Putamen (tissue), 1 donor: ENCODE results near the gene TPD52L1.
"Not testable (repeated sequence)": the region's sequence is repeated elsewhere in the genome, so short reads cannot be mapped to it uniquely, and the experiment has no call there.

Source experiments
- DNase-seq: peaks from one replicate; pipeline ENCODE4 v3.0.0-alpha.2; 2016; ENCODE audit warnings: low spot score

TPD52L1 gene, protein sequence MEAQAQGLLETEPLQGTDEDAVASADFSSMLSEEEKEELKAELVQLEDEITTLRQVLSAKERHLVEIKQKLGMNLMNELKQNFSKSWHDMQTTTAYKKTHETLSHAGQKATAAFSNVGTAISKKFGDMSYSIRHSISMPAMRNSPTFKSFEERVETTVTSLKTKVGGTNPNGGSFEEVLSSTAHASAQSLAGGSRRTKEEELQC

GRCh38 chr6:125153391-125154117 is at the start of gene TPD52L1:
TPD52L1 (plus strand) TSS chr6:125153773; CDS start chr6:125153952, 179 bp downstream.
- DNase-seq, result peak; percentile 76

GRCh38 chr6:125104425-125104824 is 49.1 kb upstream of the TPD52L1 start:
- peak; percentile 55 for DNase-seq

- no peak for DNase-seq
Measured at GRCh38 chr6:125107048-125107447, 46.5 kb upstream of the TPD52L1 start.

DNA sequence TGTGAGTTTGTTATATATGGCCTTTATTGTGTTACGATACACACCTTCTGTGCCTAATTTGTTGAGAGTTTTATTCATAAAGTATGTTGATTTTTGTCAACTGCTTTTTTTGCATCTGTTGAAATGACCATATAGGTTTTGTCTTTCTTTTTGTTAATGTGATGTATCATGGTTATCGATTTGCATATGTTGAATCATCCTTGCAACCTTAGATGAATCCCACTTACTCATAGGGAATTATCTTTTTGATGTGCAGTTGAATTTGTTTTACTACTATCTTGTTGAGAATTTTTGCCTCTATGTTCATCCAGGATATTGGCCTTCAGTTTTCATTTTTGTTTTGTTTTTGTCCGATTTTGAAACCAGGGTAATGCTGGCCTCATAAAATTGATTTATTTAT is 45.7 kb upstream of the TPD52L1 start:
- no peak for DNase-seq

GRCh38 chr6:125110056-125110455 is 43.5 kb upstream of the TPD52L1 start:
- no peak for DNase-seq

DNA sequence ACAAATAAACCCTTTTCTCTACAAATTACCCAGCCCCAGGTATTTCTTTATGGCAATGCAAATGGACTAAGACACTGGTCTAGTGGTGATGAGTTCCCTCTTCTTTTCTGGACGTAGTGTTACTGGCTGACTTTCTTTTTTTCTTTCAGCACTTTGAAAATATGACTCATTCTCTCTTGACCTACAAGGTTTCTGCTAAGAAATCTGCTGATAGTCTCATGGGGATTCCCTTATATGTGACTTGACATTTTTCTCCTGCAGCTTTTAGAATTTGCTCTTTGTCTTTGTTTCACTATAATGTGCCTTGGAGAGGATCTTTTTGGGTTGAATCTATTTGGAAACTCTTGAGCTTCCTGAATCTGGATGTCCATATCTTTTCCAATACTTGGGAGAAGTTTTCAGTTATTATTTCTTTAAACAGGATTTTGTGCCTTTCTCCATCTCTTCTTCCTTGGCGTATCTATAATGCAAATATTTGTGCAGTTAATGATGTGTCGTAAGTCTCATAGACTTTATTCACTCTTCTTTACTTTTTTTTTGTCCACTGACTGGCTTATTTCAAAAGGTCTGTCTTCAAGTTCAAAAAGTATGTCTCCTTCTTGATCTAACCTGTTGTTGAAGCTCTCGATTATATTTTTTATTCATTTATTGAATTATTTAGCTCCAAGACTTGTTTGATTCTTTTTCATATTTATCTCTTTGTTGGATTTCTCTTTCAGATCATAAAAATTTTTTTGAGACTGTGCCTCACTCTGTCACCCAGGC is 42.2 kb upstream of the TPD52L1 start:
- no peak for DNase-seq

DNA sequence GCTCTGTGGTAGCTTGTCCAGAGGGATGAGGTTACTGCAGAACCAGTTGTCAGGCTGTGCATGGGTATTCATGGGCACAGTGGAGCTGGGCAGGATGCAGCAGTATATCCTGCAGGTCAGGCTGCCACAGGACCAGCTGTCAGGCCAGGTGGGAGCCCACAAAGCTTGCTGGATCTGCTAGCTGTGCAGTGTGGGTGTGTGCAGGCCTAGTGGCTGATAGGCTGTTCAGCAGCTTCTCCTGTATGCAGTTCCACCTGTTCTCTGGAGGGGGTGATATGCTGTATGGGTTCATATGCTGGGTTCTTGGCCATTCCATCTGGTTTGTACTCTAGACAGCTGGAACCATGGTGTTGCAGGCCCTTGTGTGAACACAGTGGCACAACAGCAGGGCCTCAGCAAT is 40.6 kb upstream of the TPD52L1 start:
- DNase-seq, result no peak

- peak; percentile 63 for DNase-seq
Measured at GRCh38 chr6:125114248-125114858, 39.2 kb upstream of the TPD52L1 start.

- peak; percentile 56 for DNase-seq
Measured at GRCh38 chr6:125116170-125116569, 37.4 kb upstream of the TPD52L1 start.

DNA sequence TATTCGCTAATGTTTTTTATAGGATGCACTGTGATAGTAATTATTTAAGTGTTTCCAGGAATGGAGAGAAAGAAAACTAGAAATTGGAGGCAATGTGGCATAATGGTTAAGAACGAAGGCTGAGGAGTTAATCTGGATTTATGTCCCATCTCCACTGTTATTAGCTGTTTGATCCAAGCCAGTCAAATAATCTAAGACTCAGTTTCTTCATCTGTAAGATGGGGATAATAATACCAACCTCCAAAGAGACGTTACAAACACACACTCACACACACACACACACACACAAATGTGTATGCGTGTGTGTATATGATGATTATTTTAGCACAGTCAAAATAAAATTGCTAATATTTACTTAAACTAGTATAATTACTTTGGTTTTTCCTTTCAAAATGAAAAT is 36.9 kb upstream of the TPD52L1 start:
- no peak for DNase-seq

- peak; percentile 66 for DNase-seq
Measured at GRCh38 chr6:125117818-125118217, 35.8 kb upstream of the TPD52L1 start.

DNA sequence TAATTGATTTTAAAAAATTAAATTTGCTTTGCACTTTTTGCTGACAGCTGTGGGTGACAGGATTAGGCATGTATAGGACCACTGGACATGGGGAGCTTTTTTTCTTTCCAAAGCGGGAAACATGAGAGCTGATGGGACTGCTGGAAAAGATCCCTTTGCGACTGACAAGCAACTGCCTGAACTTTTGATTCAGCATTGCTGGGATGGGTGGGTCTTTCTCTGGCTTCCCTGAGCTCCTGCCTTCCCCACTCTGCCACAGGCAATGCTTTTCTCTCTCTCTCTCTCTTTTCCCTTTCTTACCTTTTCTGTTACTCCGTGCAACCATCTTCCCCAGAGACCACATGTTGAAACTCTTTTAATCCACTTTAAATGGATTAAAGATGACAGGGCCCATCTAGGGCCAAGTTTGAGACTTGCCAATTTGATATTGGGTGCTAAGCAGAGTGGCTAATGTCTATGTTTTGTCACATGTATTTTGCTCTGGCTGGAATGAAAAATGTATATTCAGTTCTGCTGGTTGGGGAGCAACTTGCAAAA is 33.5 kb upstream of the TPD52L1 start:
- DNase-seq, result no peak

- no peak for DNase-seq
Measured at GRCh38 chr6:125121894-125122293, 31.7 kb upstream of the TPD52L1 start.

DNA sequence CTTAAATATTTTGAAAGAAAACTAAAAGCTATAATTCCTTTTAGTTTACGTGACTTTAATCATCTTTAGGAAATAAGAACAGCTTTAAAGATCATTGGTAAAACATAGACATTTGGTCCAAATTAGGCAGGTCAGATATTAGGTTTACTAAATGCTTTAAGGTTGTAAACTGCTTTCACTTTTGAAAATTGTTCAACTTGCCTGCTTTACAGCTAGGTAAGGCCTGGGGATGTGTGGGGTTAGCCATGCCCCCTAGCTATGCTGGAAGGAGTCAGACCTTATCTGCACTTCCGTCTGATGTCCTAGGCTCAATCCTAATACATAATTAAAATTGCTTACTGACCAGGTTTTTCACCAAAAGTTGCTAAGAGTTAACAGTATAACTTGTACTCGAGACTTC is 30.5 kb upstream of the TPD52L1 start:
- DNase-seq, result no peak

GRCh38 chr6:125123468-125124048 is 30.0 kb upstream of the TPD52L1 start:
- DNase-seq, result no peak

DNA sequence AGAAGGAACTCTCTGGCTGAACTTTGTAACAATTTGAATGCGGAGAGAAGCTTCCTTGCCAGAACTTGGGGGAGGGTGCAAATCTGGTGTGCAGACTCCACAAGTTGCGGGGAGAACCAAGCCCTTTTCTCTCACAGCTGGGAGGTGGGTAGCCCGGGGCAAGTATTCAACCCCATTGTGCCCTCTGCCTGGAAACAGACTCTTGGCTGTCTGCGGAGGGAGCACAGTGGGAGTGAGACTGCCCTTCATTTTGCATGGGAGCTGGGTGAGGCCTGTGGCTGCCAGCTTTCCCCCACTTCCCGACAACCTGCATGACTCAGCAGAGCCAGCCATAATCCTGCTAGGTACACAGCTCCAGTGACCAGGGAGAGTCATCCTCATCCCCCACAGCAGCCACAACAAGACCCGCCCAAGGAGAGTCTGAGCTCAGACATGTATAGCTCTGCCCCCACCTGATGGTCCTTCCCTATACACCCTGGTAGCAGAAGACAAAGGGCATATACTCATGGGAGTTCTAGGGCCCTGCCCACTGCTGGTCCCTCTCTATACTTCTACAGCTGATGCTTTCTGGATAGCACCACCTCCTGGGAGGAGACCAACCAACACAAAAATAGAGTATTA is 29.4 kb upstream of the TPD52L1 start:
- no peak for DNase-seq

DNA sequence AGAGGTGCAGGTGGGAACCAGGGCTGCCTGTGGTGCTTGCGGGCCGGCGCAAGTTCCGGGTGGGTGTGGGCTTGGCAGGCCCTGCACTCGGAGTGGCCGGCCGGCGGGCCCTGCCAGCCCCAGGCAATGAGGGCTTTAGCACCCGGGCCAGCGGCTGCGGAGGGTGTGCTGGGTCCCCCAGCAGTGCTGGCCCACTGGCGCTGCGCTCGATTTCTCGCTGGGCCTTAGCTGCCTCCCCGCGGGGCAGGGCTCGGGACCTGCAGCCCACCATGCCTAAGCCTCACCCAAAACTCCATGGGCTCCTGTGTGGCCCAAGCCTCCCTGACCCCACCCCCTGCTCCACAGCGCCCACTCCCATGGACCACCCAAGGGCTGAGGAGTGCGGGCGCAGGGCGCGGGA is 27.7 kb upstream of the TPD52L1 start:
- DNase-seq, result not testable (repeated sequence)

GRCh38 chr6:125129354-125129753 is 24.2 kb upstream of the TPD52L1 start:
- DNase-seq, result no peak

DNA sequence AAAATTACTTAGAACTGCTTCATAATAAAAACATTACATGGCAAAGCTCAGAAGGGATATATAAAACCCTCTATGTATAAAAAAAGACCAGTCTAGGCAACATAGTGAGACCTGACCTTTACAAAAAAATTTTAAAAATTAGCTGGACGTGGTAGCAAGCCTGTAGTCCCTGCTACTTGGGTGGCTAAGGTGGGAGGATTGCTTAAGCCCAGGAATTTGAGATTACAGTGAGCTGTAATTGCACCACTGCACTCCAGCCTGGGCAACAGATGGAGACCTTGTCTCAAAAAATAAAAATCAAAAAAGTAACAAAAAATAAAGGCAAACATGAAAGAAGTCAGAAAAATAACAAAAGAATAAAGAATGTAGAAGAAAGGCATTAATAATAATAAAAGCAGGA is 21.5 kb upstream of the TPD52L1 start:
- DNase-seq, result no peak

DNA sequence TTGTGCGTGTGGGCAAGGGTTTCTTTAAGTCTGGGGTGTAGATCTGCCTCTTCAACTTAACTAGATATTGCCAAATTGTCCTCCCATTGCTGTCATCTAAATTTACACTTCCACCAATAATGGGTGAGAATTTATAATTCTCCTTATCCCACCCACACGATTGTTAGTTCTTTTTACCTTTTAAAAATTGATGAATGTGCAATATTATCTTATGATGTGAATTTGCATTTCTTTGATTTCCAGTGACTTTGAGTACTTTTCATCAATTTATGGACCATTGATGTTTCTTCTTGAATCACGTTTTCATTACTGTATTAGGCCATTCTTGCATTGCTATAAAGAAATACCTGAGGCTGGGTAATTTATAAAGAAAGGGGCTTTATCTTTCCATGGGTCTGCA is 17.2 kb upstream of the TPD52L1 start:
- no peak for DNase-seq

- DNase-seq, result no peak
Measured at GRCh38 chr6:125138083-125138482, 15.5 kb upstream of the TPD52L1 start.

DNA sequence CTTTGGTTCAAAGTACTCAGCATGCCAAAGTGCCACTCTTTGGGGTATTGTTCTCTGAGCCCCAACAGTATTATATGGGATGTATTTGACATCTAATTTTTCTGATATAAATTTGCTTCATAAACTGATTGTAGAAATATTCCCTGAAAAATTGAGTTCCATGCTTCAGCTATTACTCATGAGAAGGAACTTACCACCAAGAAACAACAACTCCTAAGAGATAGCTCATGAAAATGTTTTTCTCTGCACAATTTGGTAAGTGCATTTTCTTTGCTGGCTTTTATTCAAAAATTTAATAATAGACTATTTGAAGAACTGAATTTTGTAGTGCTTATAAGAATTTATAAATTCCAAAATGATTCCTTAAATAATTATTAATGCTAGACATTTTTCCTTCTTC is 12.8 kb upstream of the TPD52L1 start:
- no peak for DNase-seq
